Epithelial cell of proximal tubule (primary cell): ENCODE data around the gene URB2. TPM values are rescaled to one million over a fixed set of nuclear protein-coding genes. Genes with fewer than 3 reads are reported as not detected.

Source experiments
- DNase-seq: peaks from one replicate; pipeline ENCODE4 v3.0.0-alpha.2; 2011; ENCODE audit warnings: low read depth
- H3K4me3 ChIP-seq: 2 replicates; pipeline ENCODE4 v1.5.1; 2011; ENCODE audit warnings: low read depth, mild to moderate bottlenecking, low read length
- CTCF ChIP-seq: conservative IDR thresholded peaks from 2 replicates; pipeline ENCODE4 v1.5.1; 2012; ENCODE audit warnings: low read depth, mild to moderate bottlenecking, low read length
- total RNA-seq: library from RNA; depleted of rRNA; stranded (reverse); fragments of >200 nt; gene quantifications from 2 replicates; pipeline ENCODE4 v1.2.3, GENCODE V29; 2015

Gene URB2
- total RNA-seq, 1 donor from 2014 or later: 10.3 TPM

GRCh38 chr1:229669333-229669732 is 43.3 kb downstream of the URB2 start:
- no peak overlapping the region for H3K4me3 ChIP-seq
- TF ChIP-seq CTCF: no peak
- DNase-seq: no peak

- TF ChIP-seq CTCF: no peak
- no peak overlapping the region for H3K4me3 ChIP-seq
- DNase-seq: no peak
Measured at GRCh38 chr1:229671310-229671709, 45.3 kb downstream of the URB2 start.

GRCh38 chr1:229672246-229672645 is 46.2 kb downstream of the URB2 start:
- TF ChIP-seq CTCF: no peak
- no peak overlapping the region for H3K4me3 ChIP-seq
- no peak for DNase-seq

- TF ChIP-seq CTCF: no peak
Measured at GRCh38 chr1:229674042-229674441, 48.0 kb downstream of the URB2 start.

GRCh38 chr1:229675396-229675795 is 49.3 kb downstream of the URB2 start:
- no peak for TF ChIP-seq CTCF
- no peak overlapping the region for H3K4me3 ChIP-seq
- no peak for DNase-seq

More at GRCh38 chr1:229674042-229674441, 48.0 kb downstream of the URB2 start:
- DNase-seq: no peak
- H3K4me3 ChIP-seq: no peak overlapping the region

- H3K4me3 ChIP-seq: no peak overlapping the region
- DNase-seq: no peak
- TF ChIP-seq CTCF: no peak
Measured at GRCh38 chr1:229685149-229685548, 59.1 kb downstream of the URB2 start.

- no peak for DNase-seq
- no peak for TF ChIP-seq CTCF
- H3K4me3 ChIP-seq: no peak overlapping the region
Measured at GRCh38 chr1:229689273-229689672, 63.2 kb downstream of the URB2 start.
